DND-41 (cell line): ENCODE data around the gene UBP1.
"Not testable (repeated sequence)": the region's sequence is repeated elsewhere in the genome, so short reads cannot be mapped to it uniquely, and the experiment has no call there.

ENCODE experiments used
- ATAC-seq: fragments of 200-7000 bp; cut with Tn5 transposase; 3 replicates; pipeline ENCODE4 v1.9.1; 2021; ENCODE audit warnings: low read depth; ENCODE audit not compliant: insufficient read depth
- DNase-seq: peaks from one replicate; pipeline ENCODE4 v3.0.0-alpha.2; 2020
- H2AFZ ChIP-seq: 2 replicates; pipeline ENCODE4 v1.6.0; 2012; ENCODE audit warnings: low read depth, low read length
- H3K27ac ChIP-seq: 2 replicates; pipeline ENCODE4 v1.5.1; 2012; ENCODE audit warnings: low read length, inconsistent platforms
- H3K27me3 ChIP-seq: fragments of 200-600 bp; sonication (generic); 2 replicates; pipeline ENCODE4 v1.6.0; 2012; ENCODE audit warnings: low read length, mild to moderate bottlenecking, inconsistent platforms; ENCODE audit not compliant: insufficient read depth, poor library complexity
- H3K36me3 ChIP-seq: 2 replicates; pipeline ENCODE4 v1.5.1; 2012; ENCODE audit warnings: low read length, inconsistent platforms; ENCODE audit not compliant: insufficient read depth
- H3K4me1 ChIP-seq: 2 replicates; pipeline ENCODE4 v1.5.1; 2012; ENCODE audit warnings: mild to moderate bottlenecking, low read length; ENCODE audit not compliant: insufficient read depth
- H3K4me2 ChIP-seq: 2 replicates; pipeline ENCODE4 v1.6.0; 2012; ENCODE audit warnings: mild to moderate bottlenecking, moderate library complexity, low read length, inconsistent platforms; ENCODE audit not compliant: insufficient read depth
- H3K4me3 ChIP-seq, 2 experiments: fragments of 200-600 bp in 1 of 2; shearing (Covaris generic) in 1 of 2; 2 replicates each; pipeline ENCODE4 v1.5.1; 2012 to 2016; ENCODE audit warnings: inconsistent platforms in 2 of 2, low read length in 2 of 2, mild to moderate bottlenecking in 2 of 2, low read depth in 1 of 2, moderate library complexity in 1 of 2
- H3K79me2 ChIP-seq: 2 replicates; pipeline ENCODE4 v1.6.0; 2012; ENCODE audit warnings: low read length, inconsistent platforms; ENCODE audit not compliant: insufficient read depth
- H3K9ac ChIP-seq: 2 replicates; pipeline ENCODE4 v1.6.0; 2012; ENCODE audit warnings: low read depth, mild to moderate bottlenecking, inconsistent platforms, low read length, moderate library complexity
- H3K9me3 ChIP-seq: 2 replicates; pipeline ENCODE4 v1.5.1; 2012; ENCODE audit warnings: low read length, moderate library complexity, mild to moderate bottlenecking, inconsistent platforms; ENCODE audit not compliant: insufficient read depth, severe bottlenecking
- H4K20me1 ChIP-seq: 2 replicates; pipeline ENCODE4 v1.6.0; 2012; ENCODE audit warnings: low read length; ENCODE audit not compliant: insufficient read depth
- EZH2 ChIP-seq: IDR thresholded peaks from 3 replicates; pipeline ENCODE4 v1.6.1; 2012; ENCODE audit warnings: borderline replicate concordance, low read depth, mild to moderate bottlenecking, moderate library complexity, low read length, inconsistent platforms; ENCODE audit not compliant: severe bottlenecking
- TF ChIP-seq, protein P1 (sequence below): IDR thresholded peaks from 2 replicates; pipeline ENCODE4 v1.5.1; 2012; ENCODE audit warnings: borderline replicate concordance, low read length, moderate library complexity, mild to moderate bottlenecking; ENCODE audit not compliant: poor library complexity, severe bottlenecking; ENCODE audit errors: extremely low read depth

UBP1 gene

DNA sequence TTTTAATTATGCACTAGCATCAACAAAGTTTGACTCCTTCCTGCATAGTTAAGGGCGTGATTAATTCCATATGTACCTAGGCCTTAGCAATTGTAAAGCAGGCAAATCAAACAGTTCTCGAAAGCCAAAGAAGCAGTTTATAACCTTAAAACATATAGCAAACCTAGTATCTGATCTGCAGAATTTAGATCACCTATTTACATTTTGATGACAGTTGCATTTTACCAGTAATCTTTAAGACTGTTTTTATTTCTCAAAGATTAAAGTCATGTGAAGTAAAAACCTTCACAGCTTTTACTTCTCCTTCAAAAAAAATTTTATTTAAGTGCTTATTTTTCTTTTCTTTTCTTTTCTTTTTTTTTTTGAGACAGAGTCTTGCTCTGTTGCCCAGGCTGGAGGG lies 20.9 kb upstream of the UBP1 start:
- no peak overlapping the region for H3K4me3 ChIP-seq
- DNase-seq, result no peak
- H3K4me1 ChIP-seq, result no peaks in the 10 kb centered on the region
- no peak overlapping the region for H3K27ac ChIP-seq
- no peak overlapping the region for H3K9ac ChIP-seq
- H2AFZ ChIP-seq, result no peak overlapping the region
- peaks cover 3% of the 10 kb centered on the region for H3K9me3 ChIP-seq
- no peaks in the 10 kb centered on the region for H3K36me3 ChIP-seq
- H4K20me1 ChIP-seq, result no peaks in the 10 kb centered on the region
- TF ChIP-seq, protein P1, sequence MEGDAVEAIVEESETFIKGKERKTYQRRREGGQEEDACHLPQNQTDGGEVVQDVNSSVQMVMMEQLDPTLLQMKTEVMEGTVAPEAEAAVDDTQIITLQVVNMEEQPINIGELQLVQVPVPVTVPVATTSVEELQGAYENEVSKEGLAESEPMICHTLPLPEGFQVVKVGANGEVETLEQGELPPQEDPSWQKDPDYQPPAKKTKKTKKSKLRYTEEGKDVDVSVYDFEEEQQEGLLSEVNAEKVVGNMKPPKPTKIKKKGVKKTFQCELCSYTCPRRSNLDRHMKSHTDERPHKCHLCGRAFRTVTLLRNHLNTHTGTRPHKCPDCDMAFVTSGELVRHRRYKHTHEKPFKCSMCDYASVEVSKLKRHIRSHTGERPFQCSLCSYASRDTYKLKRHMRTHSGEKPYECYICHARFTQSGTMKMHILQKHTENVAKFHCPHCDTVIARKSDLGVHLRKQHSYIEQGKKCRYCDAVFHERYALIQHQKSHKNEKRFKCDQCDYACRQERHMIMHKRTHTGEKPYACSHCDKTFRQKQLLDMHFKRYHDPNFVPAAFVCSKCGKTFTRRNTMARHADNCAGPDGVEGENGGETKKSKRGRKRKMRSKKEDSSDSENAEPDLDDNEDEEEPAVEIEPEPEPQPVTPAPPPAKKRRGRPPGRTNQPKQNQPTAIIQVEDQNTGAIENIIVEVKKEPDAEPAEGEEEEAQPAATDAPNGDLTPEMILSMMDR, result no peak
- no peak for TF ChIP-seq EZH2
- H3K4me2 ChIP-seq, result no peak overlapping the region
- ATAC-seq, result no peak
- H3K79me2 ChIP-seq, result no peaks in the 10 kb centered on the region
- no peaks in the 10 kb centered on the region for H3K27me3 ChIP-seq

DNA sequence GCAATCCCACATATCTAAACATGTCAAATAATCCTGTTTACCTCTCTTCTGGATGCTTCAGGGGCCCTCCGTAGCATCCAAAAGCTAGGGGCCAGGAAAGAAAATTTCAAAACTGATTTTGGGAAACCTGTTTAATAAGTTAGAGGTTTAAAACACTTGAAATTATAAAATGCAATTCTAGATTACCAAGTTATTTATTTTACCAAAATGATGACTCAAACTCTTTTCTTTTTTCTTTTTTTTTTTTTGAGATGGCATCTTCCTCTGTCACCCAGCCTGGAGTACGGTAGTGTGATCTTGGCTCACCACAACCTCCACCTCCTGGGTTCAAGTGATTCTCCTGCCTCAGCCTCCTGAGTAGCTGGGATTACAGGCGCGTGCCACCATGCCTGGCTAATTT lies 19.4 kb upstream of the UBP1 start:
- H3K9ac ChIP-seq, H3K36me3 ChIP-seq, ATAC-seq, DNase-seq, H3K4me3 ChIP-seq, H3K27me3 ChIP-seq, H2AFZ ChIP-seq, H3K27ac ChIP-seq, H3K4me1 ChIP-seq, H3K79me2 ChIP-seq, H3K4me2 ChIP-seq, H3K9me3 ChIP-seq, H4K20me1 ChIP-seq: not testable (repeated sequence)

DNA sequence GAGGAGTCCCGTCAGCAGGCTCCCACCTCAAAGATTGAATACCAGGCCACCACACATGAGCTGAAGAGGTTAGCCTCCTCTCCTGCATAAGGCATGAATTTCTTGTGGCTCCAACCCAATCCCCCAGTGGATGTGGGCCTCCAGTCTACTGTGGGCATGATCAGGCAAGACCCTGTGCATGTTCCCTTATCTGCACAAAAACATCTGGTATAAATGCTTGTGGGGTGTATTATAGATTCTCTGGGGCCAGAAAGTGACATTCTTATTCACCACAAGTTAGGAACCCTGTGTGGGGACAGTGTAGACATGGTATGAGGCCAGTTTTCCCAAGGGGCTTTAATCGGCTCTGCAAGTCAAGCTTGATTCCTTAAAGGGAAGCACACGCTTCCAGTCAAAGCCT lies 18.2 kb upstream of the UBP1 start:
- no peak for ATAC-seq
- peaks cover 3% of the 10 kb centered on the region for H3K9me3 ChIP-seq
- DNase-seq, result no peak
- H3K36me3 ChIP-seq, result no peaks in the 10 kb centered on the region
- no peaks in the 10 kb centered on the region for H3K79me2 ChIP-seq
- no peak overlapping the region for H3K4me3 ChIP-seq
- no peak overlapping the region for H3K4me2 ChIP-seq
- H3K4me1 ChIP-seq, result peaks cover 8% of the 10 kb centered on the region
- no peak overlapping the region for H3K9ac ChIP-seq
- H2AFZ ChIP-seq, result no peak overlapping the region
- no peaks in the 10 kb centered on the region for H4K20me1 ChIP-seq
- TF ChIP-seq EZH2, result no peak
- TF ChIP-seq, protein P1, result no peak
- H3K27me3 ChIP-seq, result no peaks in the 10 kb centered on the region
- H3K27ac ChIP-seq, result no peak overlapping the region

DNA sequence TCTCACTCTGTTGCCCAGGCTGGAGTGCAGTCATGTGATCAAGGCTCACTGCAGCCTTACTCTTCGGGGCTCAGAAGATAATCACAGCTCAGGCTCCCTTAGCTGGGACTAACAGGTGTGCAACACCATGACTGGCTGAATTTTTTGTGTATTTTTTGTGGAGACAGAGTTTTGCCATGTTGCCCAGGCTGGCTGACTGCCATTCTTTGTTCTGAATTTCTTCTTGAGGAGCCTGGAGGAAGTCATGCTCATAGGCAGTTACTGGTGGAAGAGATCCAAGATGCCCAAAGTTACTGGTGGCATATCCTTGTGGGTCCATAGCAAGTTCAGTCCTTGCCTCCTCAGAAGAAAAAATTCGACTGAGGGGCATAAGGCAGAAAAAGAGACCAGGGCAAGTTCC lies 16.6 kb upstream of the UBP1 start:
- Histone ChIP-seq H3K79me2 (no peaks in the 10 kb centered on the region), H3K4me3 (no peak overlapping the region), H3K4me1 (peaks cover 8% of the 10 kb centered on the region), H2AFZ (no peak overlapping the region), H3K9ac (no peak overlapping the region), H3K36me3 (no peaks in the 10 kb centered on the region), H3K4me2 (no peak overlapping the region), H3K27me3 (no peaks in the 10 kb centered on the region), H3K27ac (no peak overlapping the region), H4K20me1 (no peaks in the 10 kb centered on the region), H3K9me3 (peaks cover 3% of the 10 kb centered on the region)
- TF ChIP-seq, protein P1, result no peak
- no peak for TF ChIP-seq EZH2
- DNase-seq, result no peak
- ATAC-seq, result no peak
